ENCODE results near the gene C6orf163.

GRCh38 chr6:87396595-87397392 is 52.2 kb downstream of the C6orf163 start:
- TF ChIP-seq CTCF (IDR thresholded peaks at IDR 0.05) (no peak), POLR2A (IDR thresholded peaks at IDR 0.05) (no peak), EP300 (IDR thresholded peaks at IDR 0.05) (no peak)
